Esophagus muscularis mucosa (tissue), 3 donors: ENCODE results near the gene LARGE1.

Source experiments
- EP300 ChIP-seq: sonication (generic); formaldehyde crosslinking; IDR thresholded peaks from one replicate; pipeline ENCODE4 v1.6.1; 2017; ENCODE audit warnings: antibody characterized with exemption
- TF ChIP-seq, protein P1 (sequence below), 3 experiments: fragments of 200-600 bp in 2 of 3; fragments of 450-650 bp in 1 of 3; sonication (generic) in 2 of 3; IDR thresholded peaks; one replicate each; pipeline ENCODE4 v1.5.1; 2017 to 2019; ENCODE audit warnings: antibody characterized with exemption in 3 of 3, mild to moderate bottlenecking in 2 of 3, moderate library complexity in 1 of 3

- TF ChIP-seq, protein P1, sequence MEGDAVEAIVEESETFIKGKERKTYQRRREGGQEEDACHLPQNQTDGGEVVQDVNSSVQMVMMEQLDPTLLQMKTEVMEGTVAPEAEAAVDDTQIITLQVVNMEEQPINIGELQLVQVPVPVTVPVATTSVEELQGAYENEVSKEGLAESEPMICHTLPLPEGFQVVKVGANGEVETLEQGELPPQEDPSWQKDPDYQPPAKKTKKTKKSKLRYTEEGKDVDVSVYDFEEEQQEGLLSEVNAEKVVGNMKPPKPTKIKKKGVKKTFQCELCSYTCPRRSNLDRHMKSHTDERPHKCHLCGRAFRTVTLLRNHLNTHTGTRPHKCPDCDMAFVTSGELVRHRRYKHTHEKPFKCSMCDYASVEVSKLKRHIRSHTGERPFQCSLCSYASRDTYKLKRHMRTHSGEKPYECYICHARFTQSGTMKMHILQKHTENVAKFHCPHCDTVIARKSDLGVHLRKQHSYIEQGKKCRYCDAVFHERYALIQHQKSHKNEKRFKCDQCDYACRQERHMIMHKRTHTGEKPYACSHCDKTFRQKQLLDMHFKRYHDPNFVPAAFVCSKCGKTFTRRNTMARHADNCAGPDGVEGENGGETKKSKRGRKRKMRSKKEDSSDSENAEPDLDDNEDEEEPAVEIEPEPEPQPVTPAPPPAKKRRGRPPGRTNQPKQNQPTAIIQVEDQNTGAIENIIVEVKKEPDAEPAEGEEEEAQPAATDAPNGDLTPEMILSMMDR (IDR thresholded peaks at IDR 0.05), result no peak
- TF ChIP-seq EP300, result no peak
Observed at GRCh38 chr22:33512908-33513307, 407.4 kb downstream of the LARGE1 start.
